Measurements from ENCODE around the gene WWC2.

DNA sequence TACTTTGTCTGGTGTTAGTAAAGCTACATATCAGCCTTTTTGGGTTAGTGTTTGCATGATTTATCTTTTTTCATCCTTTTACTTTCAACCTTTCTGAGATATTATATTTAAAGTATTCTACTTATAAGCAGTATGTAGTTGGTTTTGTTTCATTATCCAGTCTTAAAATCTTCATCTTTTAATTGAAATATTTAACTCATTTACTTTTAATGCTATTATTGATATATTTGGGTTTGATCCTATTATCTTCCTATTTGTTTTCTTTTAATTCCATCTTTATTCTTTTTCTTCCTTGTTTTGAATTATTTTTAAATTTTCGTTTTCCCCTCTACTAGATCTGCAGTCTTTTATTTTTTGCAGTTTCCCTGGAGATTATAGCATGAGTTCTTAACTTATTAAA, 177.0 kb downstream of the WWC2 start:
- no peak for TF ChIP-seq POLR2A (IDR thresholded peaks at IDR 0.05)
- TF ChIP-seq, protein P1, sequence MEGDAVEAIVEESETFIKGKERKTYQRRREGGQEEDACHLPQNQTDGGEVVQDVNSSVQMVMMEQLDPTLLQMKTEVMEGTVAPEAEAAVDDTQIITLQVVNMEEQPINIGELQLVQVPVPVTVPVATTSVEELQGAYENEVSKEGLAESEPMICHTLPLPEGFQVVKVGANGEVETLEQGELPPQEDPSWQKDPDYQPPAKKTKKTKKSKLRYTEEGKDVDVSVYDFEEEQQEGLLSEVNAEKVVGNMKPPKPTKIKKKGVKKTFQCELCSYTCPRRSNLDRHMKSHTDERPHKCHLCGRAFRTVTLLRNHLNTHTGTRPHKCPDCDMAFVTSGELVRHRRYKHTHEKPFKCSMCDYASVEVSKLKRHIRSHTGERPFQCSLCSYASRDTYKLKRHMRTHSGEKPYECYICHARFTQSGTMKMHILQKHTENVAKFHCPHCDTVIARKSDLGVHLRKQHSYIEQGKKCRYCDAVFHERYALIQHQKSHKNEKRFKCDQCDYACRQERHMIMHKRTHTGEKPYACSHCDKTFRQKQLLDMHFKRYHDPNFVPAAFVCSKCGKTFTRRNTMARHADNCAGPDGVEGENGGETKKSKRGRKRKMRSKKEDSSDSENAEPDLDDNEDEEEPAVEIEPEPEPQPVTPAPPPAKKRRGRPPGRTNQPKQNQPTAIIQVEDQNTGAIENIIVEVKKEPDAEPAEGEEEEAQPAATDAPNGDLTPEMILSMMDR (IDR thresholded peaks at IDR 0.05): no peak

Data from uterus (tissue), 2 donors.